H54 (cell line): ENCODE results near the gene RRP9.
"Not testable (repeated sequence)": the region's sequence is repeated elsewhere in the genome, so short reads cannot be mapped to it uniquely, and the experiment has no call there.

Experiments used
- DNase-seq: peaks from one replicate; pipeline ENCODE4 v3.0.0; 2011; ENCODE audit warnings: low spot score, mixed read lengths; ENCODE audit not compliant: insufficient read length
- FAIRE-seq: peaks from 3 replicates; lab custom pipeline; 2011; peaks lifted over from hg19 to GRCh38; lab: Jason Lieb, UNC
- POLR2A ChIP-seq: IDR thresholded peaks from 2 replicates; pipeline ENCODE4 v1.6.1; 2011; ENCODE audit warnings: low read depth, mild to moderate bottlenecking, low read length

The RRP9 gene

GRCh38 chr3:51933471-51934138 is 8.1 kb downstream of the RRP9 start:
- DNase-seq (no peak), FAIRE-seq (no peak)
- no peak for TF ChIP-seq POLR2A

DNA sequence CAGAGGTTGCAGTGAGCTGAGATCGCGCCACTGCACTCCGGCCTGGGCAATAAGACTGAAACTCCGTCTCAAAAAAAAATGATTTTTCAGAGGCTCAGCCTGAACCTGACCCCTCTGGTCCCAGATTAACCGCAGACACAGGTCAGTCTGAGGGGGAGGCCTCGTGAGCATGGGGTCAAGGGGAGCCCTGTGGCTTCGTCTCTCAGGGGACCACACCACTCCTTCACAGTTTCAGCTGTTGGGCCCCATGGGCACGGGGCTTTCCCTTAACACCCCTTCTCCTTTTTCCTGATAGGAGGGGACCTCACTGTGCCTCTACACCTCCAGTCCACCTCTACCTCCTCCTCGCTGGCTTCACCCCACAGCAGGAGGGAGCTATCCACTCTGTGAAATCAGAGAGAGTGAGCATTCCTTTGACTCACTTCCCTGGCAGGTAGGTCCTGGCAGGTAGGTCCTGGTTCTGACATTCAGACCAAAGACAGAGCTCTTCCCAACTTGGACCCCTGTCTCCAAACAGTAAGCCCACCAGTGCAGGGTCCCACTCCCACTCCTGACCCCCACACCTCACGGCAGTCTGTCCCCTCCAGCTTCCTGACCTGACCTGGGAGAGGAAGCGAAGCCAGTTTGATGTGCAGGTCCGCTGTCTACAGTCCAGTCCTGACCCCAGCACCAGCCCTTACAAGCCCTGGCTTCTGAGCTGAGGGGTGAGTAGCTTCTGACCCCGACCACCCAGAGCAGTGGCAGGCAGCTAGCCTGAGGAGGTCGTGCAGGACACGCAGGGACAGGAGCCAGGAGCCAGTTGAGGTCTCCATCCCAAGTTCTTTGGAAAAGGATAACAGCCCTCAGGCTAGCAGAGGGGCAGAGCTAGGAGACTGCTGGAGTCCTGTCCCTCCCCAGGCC is 9.0 kb downstream of the RRP9 start:
- TF ChIP-seq POLR2A = no peak
- FAIRE-seq (no peak), DNase-seq (no peak)

DNA sequence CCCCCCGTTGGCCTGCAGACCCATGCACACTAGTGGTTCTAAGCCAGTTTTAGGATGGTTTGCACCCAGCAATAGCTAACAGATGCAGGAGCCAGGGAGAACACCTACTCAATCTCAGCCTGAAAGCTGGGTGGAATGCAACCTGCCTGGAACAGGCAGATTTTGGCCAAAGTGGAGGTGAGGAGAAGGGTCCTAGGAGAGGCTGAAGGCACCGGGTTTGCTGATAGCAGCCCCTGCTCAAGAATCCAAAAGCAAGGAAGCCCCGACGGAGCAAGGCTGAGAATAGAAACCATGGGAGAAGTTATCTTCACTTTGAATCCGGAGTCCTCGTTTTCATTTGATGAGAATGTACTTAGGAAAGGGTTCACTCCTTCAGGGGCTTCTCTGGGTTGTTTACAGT is 9.9 kb downstream of the RRP9 start:
- TF ChIP-seq POLR2A = no peak
- DNase-seq (no peak), FAIRE-seq (no peak)

- no peak for TF ChIP-seq POLR2A
- FAIRE-seq (no peak), DNase-seq (no peak)
These were observed 11.3 kb downstream of the RRP9 start for GRCh38 chr3:51930439-51930838.

- peak; percentile 34 for DNase-seq
- FAIRE-seq = no peak
- TF ChIP-seq POLR2A = no peak
These were observed 12.2 kb downstream of the RRP9 start for GRCh38 chr3:51929420-51930003.

GRCh38 chr3:51928981-51929380 is 12.7 kb downstream of the RRP9 start:
- not testable (repeated sequence) for DNase-seq, FAIRE-seq

- TF ChIP-seq POLR2A = no peak
- FAIRE-seq (no peak), DNase-seq (no peak)
These were observed 13.3 kb downstream of the RRP9 start for GRCh38 chr3:51928438-51928837.

- no peak for TF ChIP-seq POLR2A
- DNase-seq = no peak
- no peak for FAIRE-seq
These were observed 14.4 kb downstream of the RRP9 start for GRCh38 chr3:51927061-51927977.

DNA sequence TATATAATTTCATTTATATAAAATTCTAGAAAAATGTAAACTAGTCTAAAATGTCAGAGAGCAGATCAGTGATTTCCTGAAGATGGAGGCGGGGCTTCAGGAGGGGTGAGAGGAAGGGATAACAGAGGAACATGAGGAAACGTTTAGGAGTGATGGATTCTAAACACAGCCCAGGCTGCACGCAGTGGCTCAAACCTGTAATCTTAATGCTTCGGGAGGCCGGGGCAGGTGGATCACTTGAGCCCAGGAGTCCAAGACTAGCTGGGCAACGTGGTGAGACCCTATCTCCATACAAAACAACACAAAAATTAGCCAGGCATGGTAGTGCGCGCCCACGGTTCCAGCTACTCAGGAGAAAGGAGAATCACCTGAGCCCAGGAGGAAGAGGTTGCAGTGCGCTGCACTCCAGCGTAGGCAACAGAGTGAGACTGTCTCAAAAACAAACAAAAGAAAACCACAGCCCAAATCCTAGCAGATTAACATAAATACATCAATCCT is 20.6 kb downstream of the RRP9 start:
- TF ChIP-seq POLR2A = no peak
- FAIRE-seq (no peak), DNase-seq (no peak)

DNA sequence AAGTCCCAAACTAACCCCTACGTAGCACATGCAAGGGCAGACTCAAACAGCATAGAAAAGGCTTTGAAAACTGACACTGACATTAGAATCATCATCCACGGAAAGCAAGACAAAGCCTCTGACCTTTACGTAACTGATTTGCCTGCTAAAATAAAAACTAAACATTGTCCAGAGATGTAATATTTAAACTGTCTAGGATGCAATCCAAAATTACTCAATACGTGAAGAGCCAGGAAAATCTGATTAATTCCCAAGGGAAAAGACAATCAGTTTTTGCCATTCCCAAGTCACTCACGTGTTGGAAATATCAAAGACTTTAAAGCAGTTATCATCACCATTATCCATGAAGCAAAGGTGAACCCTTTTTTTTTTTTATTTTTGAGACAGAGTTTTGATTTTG is 25.3 kb downstream of the RRP9 start:
- no peak for TF ChIP-seq POLR2A
- no peak for DNase-seq
- FAIRE-seq = no peak

DNA sequence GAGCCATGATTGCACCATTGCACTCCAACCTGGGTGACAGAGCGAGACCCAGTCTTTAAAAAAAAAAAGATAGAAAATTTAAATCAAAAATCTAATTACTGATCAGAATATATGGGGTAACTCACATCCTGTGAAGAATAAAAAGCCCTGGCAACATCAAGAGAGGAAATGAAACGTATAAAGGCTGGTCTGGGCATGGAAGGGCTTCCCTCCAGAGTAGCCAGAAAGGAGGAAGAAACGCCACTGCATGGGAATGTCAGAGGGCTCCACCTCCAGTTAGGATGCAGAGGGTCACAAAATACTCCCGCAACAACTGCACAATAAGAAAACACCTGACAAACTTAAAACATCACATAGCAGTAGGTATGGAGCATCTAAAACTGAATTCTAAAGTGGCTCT is 33.7 kb downstream of the RRP9 start:
- DNase-seq (no peak), FAIRE-seq (no peak)
- TF ChIP-seq POLR2A = no peak

DNA sequence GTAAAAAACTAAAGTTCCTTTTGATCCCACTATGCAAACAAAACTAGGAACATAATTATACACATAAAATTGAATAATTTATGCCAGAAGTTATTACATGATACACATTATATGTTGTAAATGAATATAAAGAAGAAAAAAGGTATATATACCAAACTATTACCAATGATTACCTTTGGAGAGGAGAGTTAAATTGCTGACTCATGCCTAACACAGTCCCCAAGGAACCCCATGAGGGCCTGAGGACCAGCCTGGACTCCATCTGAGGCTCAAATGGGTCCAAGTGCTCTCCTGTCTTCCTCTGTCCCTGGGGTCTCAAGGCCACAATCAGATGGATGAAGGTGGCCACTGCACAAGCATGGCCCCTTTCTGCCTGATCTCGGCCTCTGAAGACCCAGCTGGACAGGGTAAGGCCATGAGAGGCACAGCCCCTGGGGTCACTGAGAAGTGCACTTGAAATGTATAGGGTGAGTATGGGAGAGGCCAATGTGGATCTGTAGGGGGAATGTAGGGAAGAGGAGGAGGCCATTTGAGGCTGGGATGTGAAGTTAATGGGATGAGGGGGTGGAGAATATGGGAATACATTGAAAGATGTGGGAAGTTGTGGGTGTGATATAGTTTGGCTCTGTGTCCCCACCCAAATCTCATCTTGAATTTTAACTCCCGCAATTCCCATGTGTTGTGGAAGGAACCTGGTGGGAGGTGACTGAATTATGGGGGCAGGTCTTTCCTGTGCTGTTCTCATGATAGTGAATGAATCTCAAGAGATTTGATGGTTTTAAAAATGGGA is 37.5 kb downstream of the RRP9 start:
- no peak for TF ChIP-seq POLR2A
- FAIRE-seq = no peak

GRCh38 chr3:51902361-51902760 is 39.3 kb downstream of the RRP9 start:
- FAIRE-seq, DNase-seq: not testable (repeated sequence)

More for the DNA sequence above, 37.5 kb downstream of the RRP9 start:
- no peak for DNase-seq

- not testable (repeated sequence) for FAIRE-seq
These were observed 41.7 kb downstream of the RRP9 start for GRCh38 chr3:51900043-51900442.

More at GRCh38 chr3:51900043-51900442, 41.7 kb downstream of the RRP9 start:
- DNase-seq = not testable (repeated sequence)
